NCI-H1930 (cell line): ENCODE results near the gene GM2A.
"Not testable (repeated sequence)": the region's sequence is repeated elsewhere in the genome, so short reads cannot be mapped to it uniquely, and the experiment has no call there.

Experiments used
- DNase-seq, 2 experiments: peaks; one replicate each; lab custom pipeline; 2025; lab: John Stamatoyannopoulos, UW

The GM2A gene

GRCh38 chr5:151253605-151253950, 593 bp downstream of the GM2A start:
- DNase-seq, result no peak

GRCh38 chr5:151254556-151254955, 1.6 kb downstream of the GM2A start:
- no peak for DNase-seq

- DNase-seq, result not testable (repeated sequence)
Measured at GRCh38 chr5:151254990-151255389, 2.0 kb downstream of the GM2A start.

- no peak for DNase-seq
Measured at GRCh38 chr5:151255621-151256286, 2.8 kb downstream of the GM2A start.

- DNase-seq, result no peak
Measured at GRCh38 chr5:151257731-151258181, 4.8 kb downstream of the GM2A start.

- DNase-seq, result no peak
Measured at GRCh38 chr5:151258201-151258611, 5.2 kb downstream of the GM2A start.

GRCh38 chr5:151258816-151259215, 5.8 kb downstream of the GM2A start:
- DNase-seq, result no peak

- DNase-seq, result no peak
Measured at GRCh38 chr5:151259931-151260330, 6.9 kb downstream of the GM2A start.

- no peak for DNase-seq
Measured at GRCh38 chr5:151262532-151262931, 9.5 kb downstream of the GM2A start.

GRCh38 chr5:151264113-151264512, 11.1 kb downstream of the GM2A start:
- DNase-seq, result no peak

- DNase-seq, result no peak
Measured at GRCh38 chr5:151267491-151268260, 14.7 kb downstream of the GM2A start.

- DNase-seq, result no peak
Measured at GRCh38 chr5:151270599-151270998, 17.6 kb downstream of the GM2A start.

GRCh38 chr5:151271336-151271735, 18.4 kb downstream of the GM2A start:
- no peak for DNase-seq

- DNase-seq, result no peak
Measured at GRCh38 chr5:151274666-151275065, 21.7 kb downstream of the GM2A start.

GRCh38 chr5:151275803-151276202, 22.8 kb downstream of the GM2A start:
- no peak for DNase-seq

- no peak for DNase-seq
Measured at GRCh38 chr5:151278845-151279244, 25.9 kb downstream of the GM2A start.

GRCh38 chr5:151280443-151280842, 27.5 kb downstream of the GM2A start:
- no peak for DNase-seq

- no peak for DNase-seq
Measured at GRCh38 chr5:151281001-151281639, 28.1 kb downstream of the GM2A start.

GRCh38 chr5:151283120-151283825, 30.3 kb downstream of the GM2A start:
- DNase-seq, result no peak

- no peak for DNase-seq
Measured at GRCh38 chr5:151284392-151284967, 31.5 kb downstream of the GM2A start.

- no peak for DNase-seq
Measured at GRCh38 chr5:151285683-151286082, 32.7 kb downstream of the GM2A start.

GRCh38 chr5:151286246-151286645, 33.3 kb downstream of the GM2A start:
- DNase-seq, result no peak
